ENCODE results near the gene EIF3J. TPM values are rescaled to one million over a fixed set of nuclear protein-coding genes. Genes with fewer than 3 reads are reported as not detected.

The EIF3J gene
- total and polyA plus RNA-seq, 7 donors = 39.6 to 92.0 (median 50.4) TPM

- Histone ChIP-seq H3K4me3 (no peak overlapping the region), H3K9me3 (no peaks in the 10 kb centered on the region), H3K4me1 (no peaks in the 10 kb centered on the region), H3K36me3 (peaks cover 13 to 98% (median 42%) of the 10 kb centered on the region in 4 donors), H3K27ac (no peak overlapping the region), H3K27me3 (no peaks in the 10 kb centered on the region)
- 92 to 97% methylated on average over 3 of the region's 3 CpGs for WGBS, 2 donors
- DNase-seq = no peak
- no peak for TF ChIP-seq EP300 (IDR thresholded peaks at IDR 0.05)
- no peak for TF ChIP-seq POLR2AphosphoS5 (IDR thresholded peaks at IDR 0.05)
- TF ChIP-seq, protein P1, sequence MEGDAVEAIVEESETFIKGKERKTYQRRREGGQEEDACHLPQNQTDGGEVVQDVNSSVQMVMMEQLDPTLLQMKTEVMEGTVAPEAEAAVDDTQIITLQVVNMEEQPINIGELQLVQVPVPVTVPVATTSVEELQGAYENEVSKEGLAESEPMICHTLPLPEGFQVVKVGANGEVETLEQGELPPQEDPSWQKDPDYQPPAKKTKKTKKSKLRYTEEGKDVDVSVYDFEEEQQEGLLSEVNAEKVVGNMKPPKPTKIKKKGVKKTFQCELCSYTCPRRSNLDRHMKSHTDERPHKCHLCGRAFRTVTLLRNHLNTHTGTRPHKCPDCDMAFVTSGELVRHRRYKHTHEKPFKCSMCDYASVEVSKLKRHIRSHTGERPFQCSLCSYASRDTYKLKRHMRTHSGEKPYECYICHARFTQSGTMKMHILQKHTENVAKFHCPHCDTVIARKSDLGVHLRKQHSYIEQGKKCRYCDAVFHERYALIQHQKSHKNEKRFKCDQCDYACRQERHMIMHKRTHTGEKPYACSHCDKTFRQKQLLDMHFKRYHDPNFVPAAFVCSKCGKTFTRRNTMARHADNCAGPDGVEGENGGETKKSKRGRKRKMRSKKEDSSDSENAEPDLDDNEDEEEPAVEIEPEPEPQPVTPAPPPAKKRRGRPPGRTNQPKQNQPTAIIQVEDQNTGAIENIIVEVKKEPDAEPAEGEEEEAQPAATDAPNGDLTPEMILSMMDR (IDR thresholded peaks at IDR 0.05) = no peak
- TF ChIP-seq POLR2A (IDR thresholded peaks at IDR 0.05) = no peak
- intact Hi-C loops (cut with DNase I) = no loop called here
Measured at GRCh38 chr15:44595656-44596510, 58.9 kb downstream of the EIF3J start.

- DNase-seq = no peak
- intact Hi-C loops (cut with DNase I) = no loop called here
- TF ChIP-seq EP300 (IDR thresholded peaks at IDR 0.05) (no peak), POLR2A (IDR thresholded peaks at IDR 0.05) (no peak), POLR2AphosphoS5 (IDR thresholded peaks at IDR 0.05) (no peak)
- TF ChIP-seq, protein P1 (IDR thresholded peaks at IDR 0.05) = no peak
- WGBS, 2 donors = 85 to 86% methylated on average over 1 of the region's 1 CpG
- Histone ChIP-seq H3K4me3 (no peak overlapping the region), H3K36me3 (peaks cover 13 to 96% (median 39%) of the 10 kb centered on the region in 4 donors), H3K27ac (no peak overlapping the region), H3K4me1 (no peaks in the 10 kb centered on the region), H3K27me3 (no peaks in the 10 kb centered on the region), H3K9me3 (no peaks in the 10 kb centered on the region)
Measured at GRCh38 chr15:44596511-44597010, 59.6 kb downstream of the EIF3J start.

- whole genome bisulfite sequencing, 2 donors = 83 to 94% methylated on average over 1 of the region's 1 CpG
- TF ChIP-seq POLR2AphosphoS5 (IDR thresholded peaks at IDR 0.05) (no peak), POLR2A (IDR thresholded peaks at IDR 0.05) (no peak), EP300 (IDR thresholded peaks at IDR 0.05) (no peak)
- TF ChIP-seq, protein P1 (IDR thresholded peaks at IDR 0.05) = no peak
- no peaks in the 10 kb centered on the region for H3K27me3 ChIP-seq
- no peak overlapping the region for H3K4me3 ChIP-seq
- H3K4me1 ChIP-seq = no peaks in the 10 kb centered on the region
- no peak overlapping the region for H3K27ac ChIP-seq
- no peak for DNase-seq
- peaks cover 13 to 96% (median 33%) of the 10 kb centered on the region in 4 donors for H3K36me3 ChIP-seq
- intact Hi-C loops (cut with DNase I) = no loop called here
- no peaks in the 10 kb centered on the region for H3K9me3 ChIP-seq
Measured at GRCh38 chr15:44598066-44598465, 61.1 kb downstream of the EIF3J start.

- TF ChIP-seq POLR2A (IDR thresholded peaks at IDR 0.05) = no peak
- no peak for TF ChIP-seq POLR2AphosphoS5 (IDR thresholded peaks at IDR 0.05)
- TF ChIP-seq, protein P1 (IDR thresholded peaks at IDR 0.05) = no peak
- TF ChIP-seq EP300 (IDR thresholded peaks at IDR 0.05) = no peak
- WGBS, 2 donors = 73 to 80% methylated on average over 5 of the region's 5 CpGs
- H3K4me1 ChIP-seq = no peaks in the 10 kb centered on the region
- peaks cover 13 to 96% (median 32%) of the 10 kb centered on the region in 4 donors for H3K36me3 ChIP-seq
- H3K27ac ChIP-seq = no peak overlapping the region
- no peaks in the 10 kb centered on the region for H3K27me3 ChIP-seq
- no peak for DNase-seq
- no peaks in the 10 kb centered on the region for H3K9me3 ChIP-seq
- H3K4me3 ChIP-seq = no peak overlapping the region
- intact Hi-C loops (cut with DNase I) = no loop called here
Measured at GRCh38 chr15:44598892-44599291, 61.9 kb downstream of the EIF3J start.
